Endothelial cell of umbilical vein (primary cell): ENCODE data around the gene ABLIM2. TPM values are rescaled to one million over a fixed set of nuclear protein-coding genes. Genes with fewer than 3 reads are reported as not detected.

Experiments used
- BruUV-seq: library from RNA; stranded (reverse); fragments of 400-500 nt; replicated peaks from 2 replicates; lab custom pipeline; 2021; lab: Mats Ljungman, UMichigan
- CTCF ChIA-PET: fragments of 300-600, 350-600 bp; sonication (Branson Sonifier 250); formaldehyde crosslinking; loops from one replicate; lab custom pipeline; 2021; ENCODE audit warnings: antibody characterized with exemption, inconsistent platforms; lab: Charles Lee
- POLR2A ChIA-PET: fragments of 300-600, 350-600 bp; sonication (Branson Sonifier 250); formaldehyde crosslinking; loops from one replicate; lab custom pipeline; 2021; ENCODE audit warnings: antibody characterized with exemption, inconsistent platforms; lab: Charles Lee
- DNase-seq: peaks from one replicate; pipeline ENCODE4 v3.0.0-alpha.2; 2011; ENCODE audit warnings: low read depth, low spot score
- FAIRE-seq: peaks from 2 replicates; lab custom pipeline; 2011; peaks lifted over from hg19 to GRCh38; lab: Jason Lieb, UNC
- H2AFZ ChIP-seq: 2 replicates; pipeline ENCODE4 v1.6.0; 2012; ENCODE audit warnings: low read depth, low read length, control low read depth, inconsistent platforms
- H3K27ac ChIP-seq: 2 replicates; pipeline ENCODE4 v1.5.1; 2011; ENCODE audit warnings: low read depth, mild to moderate bottlenecking, control low read depth, low read length, moderate library complexity; ENCODE audit not compliant: insufficient read depth
- H3K27me3 ChIP-seq, 2 experiments: 2 replicates each; pipeline versions ENCODE4 v1.6.0 to v1.6.1; 2011; ENCODE audit warnings: low read length in 2 of 2, mixed read lengths in 1 of 2; ENCODE audit not compliant: control insufficient read depth in 2 of 2, insufficient read depth in 2 of 2
- H3K36me3 ChIP-seq, 2 experiments: 2 replicates in 1 of 2; 3 replicates in 1 of 2; pipeline ENCODE4 v1.5.1; 2011; ENCODE audit warnings: low read length in 2 of 2, mild to moderate bottlenecking in 1 of 2, moderate library complexity in 1 of 2; ENCODE audit not compliant: control insufficient read depth in 2 of 2, insufficient read depth in 2 of 2; ENCODE audit errors: extremely low read depth in 1 of 2
- H3K4me1 ChIP-seq: 3 replicates; pipeline ENCODE4 v1.5.1; 2011; ENCODE audit warnings: mild to moderate bottlenecking, low read length; ENCODE audit not compliant: control insufficient read depth, insufficient read depth; ENCODE audit errors: extremely low read depth
- H3K4me2 ChIP-seq: 2 replicates; pipeline ENCODE4 v1.6.1; 2011; ENCODE audit warnings: low read length, control low read depth, mixed read lengths; ENCODE audit not compliant: insufficient read depth
- H3K4me3 ChIP-seq, 3 experiments: fragments of 200-600 bp in 1 of 3; sonication (generic), shearing (Covaris generic) in 1 of 3; replicated peaks in 1 of 3; 2 replicates each; pipeline ENCODE4 v1.5.1; 2011 to 2016; ENCODE audit warnings: control low read depth in 3 of 3, low read length in 3 of 3, mild to moderate bottlenecking in 2 of 3, inconsistent platforms in 1 of 3, low read depth in 1 of 3, moderate library complexity in 1 of 3; ENCODE audit not compliant: insufficient read depth in 1 of 3
- H3K79me2 ChIP-seq: 2 replicates; pipeline ENCODE4 v1.6.0; 2012; ENCODE audit warnings: low read length, inconsistent platforms; ENCODE audit not compliant: control insufficient read depth, insufficient read depth
- H3K9ac ChIP-seq: replicated peaks from 2 replicates; pipeline ENCODE3; 2011; ENCODE audit warnings: low read length, control low read depth; ENCODE audit not compliant: insufficient read depth; ENCODE audit errors: extremely low read depth
- H3K9me1 ChIP-seq: replicated peaks from 3 replicates; pipeline ENCODE4 v1.6.0; 2011; ENCODE audit warnings: mild to moderate bottlenecking, low read length; ENCODE audit not compliant: control insufficient read depth, insufficient read depth; ENCODE audit errors: extremely low read depth
- H3K9me3 ChIP-seq: replicated peaks from 2 replicates; pipeline ENCODE4 v1.5.1; 2012; ENCODE audit warnings: low read length, inconsistent platforms; ENCODE audit not compliant: control insufficient read depth, insufficient read depth
- H4K20me1 ChIP-seq: replicated peaks from 2 replicates; pipeline ENCODE3; 2011; ENCODE audit warnings: mild to moderate bottlenecking, low read length; ENCODE audit not compliant: control insufficient read depth, insufficient read depth; ENCODE audit errors: extremely low read depth
- CTCF ChIP-seq, 2 donors: IDR thresholded peaks; 1 replicate in 1 of 2; 2 replicates in 1 of 2; pipeline ENCODE4 v1.5.1; 2011; ENCODE audit warnings: low read length in 2 of 2, mild to moderate bottlenecking in 2 of 2, moderate library complexity in 2 of 2, control low read depth in 1 of 2, inconsistent platforms in 1 of 2, low read depth in 1 of 2; ENCODE audit not compliant: insufficient read depth in 1 of 2; ENCODE audit errors: extremely low read depth in 1 of 2
- FOS ChIP-seq: IDR thresholded peaks from 2 replicates; pipeline ENCODE4 v1.6.1; 2011; ENCODE audit warnings: mild to moderate bottlenecking, low read length, moderate library complexity, borderline replicate concordance; ENCODE audit not compliant: insufficient read depth
- JUN ChIP-seq: IDR thresholded peaks from 2 replicates; pipeline ENCODE4 v1.6.1; 2011; ENCODE audit warnings: borderline replicate concordance, low read depth; ENCODE audit not compliant: insufficient read length, insufficient read depth
- POLR2A ChIP-seq: IDR thresholded peaks from 2 replicates; pipeline ENCODE4 v1.6.1; 2012; ENCODE audit warnings: low read depth, mild to moderate bottlenecking, control low read depth, low read length
- dilution Hi-C: fragments of 300-500 bp; cut with MboI; formaldehyde crosslinking; loops from one replicate; pipeline ENCODE4 v1.15.0; 2019; ENCODE audit warnings: low sequenced_read_pairs; ENCODE audit not compliant: extremely low pct_ligation_motif_present
- intact Hi-C: fragments of 100-400 bp; cut with micrococcal nuclease; formaldehyde crosslinking; loops from one replicate; pipeline ENCODE4 v1.10.0; 2022
- polyA plus RNA-seq, 4 experiments: library from polyadenylated mRNA; depleted of rRNA in 3 of 4; stranded (reverse) in 3 of 4; unstranded in 1 of 4; fragments of >200 nt; gene quantifications; 2 replicates each; pipeline versions ENCODE4 v1.2.1 to v1.2.3, GENCODE V29; 2011 to 2012; ENCODE audit warnings: missing spikeins in 1 of 4
- total RNA-seq: library from RNA; stranded (reverse); gene quantifications from 2 replicates; pipeline ENCODE4 v1.2.3, GENCODE V29; 2021

ABLIM2 gene
- total and polyA plus RNA-seq, 2 donors (not counting 3 experiments of a cell fraction or from before 2014, with no cell fraction given), result 0.28 to 0.66 TPM

- peak; percentile 81 for FAIRE-seq
- DNase-seq, result peak; percentile 39
- Histone ChIP-seq H3K9me3 (no peaks in the 10 kb centered on the region), H3K9me1 (no peaks in the 10 kb centered on the region), H3K4me1 (peaks cover 44% of the 10 kb centered on the region), H2AFZ (no peak overlapping the region), H3K27ac (peak overlapping the region; percentile 22), H3K79me2 (peaks cover 65% of the 10 kb centered on the region), H4K20me1 (no peaks in the 10 kb centered on the region), H3K27me3 (no peaks in the 10 kb centered on the region), H3K36me3 (peaks cover 7 to 47% of the 10 kb centered on the region in 2 experiments), H3K4me2 (no peak overlapping the region), H3K9ac (no peak overlapping the region), H3K4me3 (no peak overlapping the region)
- BruUV-seq, result no TSS peak
- POLR2A ChIA-PET, result no interaction called here
- CTCF ChIA-PET, result interaction anchor here (0.8 to 14.2 kb wide), 2 partner anchors 14 to 28 kb away, joined by 3 to 196 read pairs; no protein-coding TSS in a partner anchor
- intact Hi-C loops, result loop anchor here (2.0 kb wide), 1 partner anchor 14 kb away; no protein-coding TSS in a partner anchor
- dilution Hi-C loops, result no loop called here
- TF ChIP-seq JUN (no peak), POLR2A (peak; percentile 29), CTCF (IDR thresholded peaks at IDR 0.05; ENCODE audit: extremely low read depth in 1 of 2, insufficient read depth in 1 of 2, low read depth in 1 of 2, low read length in 2 of 2) (no peak)
These were observed 46.7 kb upstream of the ABLIM2 start for GRCh38 chr4:8205241-8205707.

GRCh38 chr4:8204576-8205227, 46.1 kb upstream of the ABLIM2 start:
- Histone ChIP-seq H4K20me1 (no peaks in the 10 kb centered on the region), H3K27ac (peak overlapping the region; percentile 14), H3K36me3 (peaks cover 7 to 42% of the 10 kb centered on the region in 2 experiments), H3K27me3 (no peaks in the 10 kb centered on the region), H3K4me3 (no peak overlapping the region), H3K79me2 (peaks cover 71% of the 10 kb centered on the region), H2AFZ (no peak overlapping the region), H3K4me2 (no peak overlapping the region), H3K9me3 (no peaks in the 10 kb centered on the region), H3K4me1 (peaks cover 46% of the 10 kb centered on the region), H3K9me1 (no peaks in the 10 kb centered on the region), H3K9ac (no peak overlapping the region)
- ChIA-PET CTCF (interaction anchor here (0.8 to 14.2 kb wide), 2 partner anchors 13 to 27 kb away, joined by 3 to 196 read pairs; no protein-coding TSS in a partner anchor), POLR2A (no interaction called here)
- intact Hi-C loops, result loop anchor here (2.0 kb wide), 1 partner anchor 14 kb away; no protein-coding TSS in a partner anchor
- dilution Hi-C loops, result no loop called here
- no TSS peak for BruUV-seq
- FAIRE-seq (no peak), DNase-seq (no peak)
- TF ChIP-seq CTCF (IDR thresholded peaks at IDR 0.05; ENCODE audit: extremely low read depth in 1 of 2, insufficient read depth in 1 of 2, low read depth in 1 of 2, low read length in 2 of 2), result no peak
- no peak for TF ChIP-seq FOS
- TF ChIP-seq JUN, result no peak
